Adipocyte (in vitro differentiated cells): Measurements from ENCODE around the gene RHBG.
"Not testable (repeated sequence)": the region's sequence is repeated elsewhere in the genome, so short reads cannot be mapped to it uniquely, and the experiment has no call there.

Experiments
- DNase-seq: peaks from one replicate; pipeline ENCODE4 v3.0.0-alpha.2; 2015; ENCODE audit warnings: low read depth
- H3K27me3 ChIP-seq: replicated peaks from 2 replicates; pipeline ENCODE4 v1.7.0; 2013; ENCODE audit warnings: mild to moderate bottlenecking, low read length, moderate library complexity; ENCODE audit not compliant: control insufficient read depth, insufficient read depth
- H3K36me3 ChIP-seq: 2 replicates; pipeline ENCODE4 v1.7.0; 2013; ENCODE audit warnings: low read length, mild to moderate bottlenecking, moderate library complexity; ENCODE audit not compliant: control insufficient read depth, insufficient read depth, severe bottlenecking
- H3K4me1 ChIP-seq: 2 replicates; pipeline ENCODE4 v1.7.0; 2013; ENCODE audit warnings: mild to moderate bottlenecking, low read length, moderate library complexity; ENCODE audit not compliant: control insufficient read depth, insufficient read depth
- H3K4me3 ChIP-seq: 2 replicates; pipeline ENCODE4 v1.7.0; 2013; ENCODE audit warnings: mild to moderate bottlenecking, low read length, moderate library complexity
- H3K9ac ChIP-seq: 2 replicates; pipeline ENCODE4 v1.7.0; 2013; ENCODE audit warnings: mild to moderate bottlenecking, low read length, moderate library complexity
- H3K9me3 ChIP-seq: 2 replicates; pipeline ENCODE4 v1.7.0; 2013; ENCODE audit warnings: mild to moderate bottlenecking, low read length, moderate library complexity; ENCODE audit not compliant: control insufficient read depth

RHBG gene

DNA sequence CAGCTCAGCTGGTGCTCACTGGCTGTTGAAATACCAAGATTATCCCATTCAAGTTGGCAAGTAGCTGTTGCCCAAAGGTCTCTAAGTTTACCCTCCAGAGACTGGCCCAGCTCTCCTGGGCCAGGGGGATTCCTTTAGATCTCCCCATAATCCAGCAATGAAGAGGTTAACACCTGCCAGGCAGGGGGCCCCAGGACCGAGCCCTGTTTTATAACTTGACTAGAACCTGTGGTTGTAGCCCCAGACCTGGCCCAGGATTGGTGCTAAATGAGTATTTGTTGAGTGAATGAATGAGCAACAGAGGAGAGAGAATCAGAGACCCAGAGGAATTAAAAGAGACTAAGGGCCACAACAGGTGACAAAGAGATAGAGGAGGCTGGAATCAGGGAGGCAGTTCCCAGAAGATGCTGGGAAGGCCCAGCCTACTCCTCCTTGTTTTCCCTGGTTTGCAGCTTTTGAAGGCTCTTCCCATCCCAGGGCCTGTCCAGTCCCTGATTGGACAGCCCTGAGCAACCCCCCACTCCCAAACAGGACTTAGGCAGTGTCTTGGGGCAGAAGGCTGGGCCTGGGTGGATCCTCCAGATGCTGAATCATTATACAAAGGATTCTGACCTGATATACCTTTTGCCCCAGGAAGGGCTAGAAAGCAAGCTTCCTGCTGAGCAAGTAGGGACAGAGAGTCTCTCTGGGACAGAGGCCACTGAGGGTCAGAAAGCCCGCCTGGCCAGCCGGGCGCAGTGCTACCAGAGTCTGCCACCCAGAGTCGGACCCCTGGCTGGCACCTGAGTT lies 2.4 kb upstream of the RHBG start:
- Histone ChIP-seq H3K36me3 (no peaks in the 10 kb centered on the region), H3K4me3 (no peak overlapping the region), H3K4me1 (peaks cover 4% of the 10 kb centered on the region), H3K27me3 (peaks cover 44% of the 10 kb centered on the region), H3K9me3 (peaks cover 5% of the 10 kb centered on the region), H3K9ac (no peak overlapping the region)
- no peak for DNase-seq

DNA sequence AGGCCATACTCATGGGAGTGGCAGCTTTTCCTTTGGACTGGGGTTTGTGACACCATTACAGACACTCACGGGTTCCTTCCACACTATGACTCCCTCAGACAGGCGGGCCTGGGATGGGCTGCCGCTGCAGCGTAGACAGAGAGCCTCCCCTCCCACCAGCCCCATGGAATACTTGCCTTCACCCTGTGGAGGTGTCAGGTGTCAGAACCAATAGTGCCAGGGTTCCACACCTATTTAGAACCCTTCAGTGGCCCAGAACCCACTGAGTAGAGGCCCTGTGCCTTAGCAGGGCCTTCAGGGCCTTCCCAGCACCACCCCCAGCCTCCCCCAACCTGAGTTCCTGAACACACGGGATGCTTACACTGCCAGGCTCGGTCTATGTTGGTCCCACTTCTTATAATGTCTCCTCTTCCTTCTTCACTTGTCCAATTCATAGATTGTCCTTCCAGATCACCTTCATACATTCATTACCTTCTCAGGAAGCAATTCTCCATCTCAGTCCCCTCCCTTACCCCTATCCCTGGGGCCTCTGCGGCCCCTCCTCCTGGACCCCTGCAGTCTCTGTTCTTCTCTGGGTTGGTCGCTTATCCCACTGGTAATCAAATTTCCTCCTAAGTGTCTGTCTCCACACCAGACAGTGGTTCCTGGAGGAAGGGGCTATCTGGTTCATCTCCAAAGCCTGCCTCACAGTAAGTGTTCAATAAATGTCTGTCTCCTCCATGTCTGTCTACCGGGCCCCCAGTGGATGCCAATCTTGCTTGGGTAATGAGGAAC lies 1.4 kb upstream of the RHBG start:
- no peak overlapping the region for H3K9ac ChIP-seq
- H3K4me3 ChIP-seq = no peak overlapping the region
- H3K9me3 ChIP-seq = peaks cover 5% of the 10 kb centered on the region
- H3K27me3 ChIP-seq = peaks cover 44% of the 10 kb centered on the region
- H3K36me3 ChIP-seq = no peaks in the 10 kb centered on the region
- H3K4me1 ChIP-seq = peaks cover 11% of the 10 kb centered on the region
- no peak for DNase-seq

DNA sequence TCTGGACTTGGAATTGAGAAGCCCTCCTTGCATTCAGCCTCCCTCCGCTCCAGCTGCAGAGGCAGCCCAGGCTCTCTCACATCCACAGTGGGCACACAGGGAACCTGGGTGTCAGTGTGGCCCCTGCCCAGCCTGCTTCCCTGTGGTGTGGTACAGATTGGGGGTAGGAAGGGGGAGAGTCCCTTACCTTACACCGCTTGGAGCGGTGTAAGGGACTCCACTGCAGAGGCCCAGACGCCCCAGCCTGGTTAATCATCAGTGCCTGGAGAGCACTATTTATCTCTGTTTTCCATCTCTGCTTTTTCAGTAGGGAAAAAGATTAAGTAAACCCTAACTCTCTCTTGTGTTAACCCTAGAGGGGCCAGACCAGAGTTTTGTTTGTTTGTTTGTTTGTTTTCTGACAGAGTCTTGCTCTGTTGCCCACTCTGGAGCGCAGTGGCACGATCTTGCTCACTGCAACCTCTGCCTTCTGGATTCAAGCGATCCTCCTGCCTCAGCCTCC lies 803 bp upstream of the RHBG start:
- DNase-seq = no peak
- Histone ChIP-seq H3K36me3 (no peaks in the 10 kb centered on the region), H3K9ac (no peak overlapping the region), H3K27me3 (peaks cover 44% of the 10 kb centered on the region), H3K9me3 (peaks cover 5% of the 10 kb centered on the region), H3K4me1 (peaks cover 11% of the 10 kb centered on the region), H3K4me3 (no peak overlapping the region)

DNA sequence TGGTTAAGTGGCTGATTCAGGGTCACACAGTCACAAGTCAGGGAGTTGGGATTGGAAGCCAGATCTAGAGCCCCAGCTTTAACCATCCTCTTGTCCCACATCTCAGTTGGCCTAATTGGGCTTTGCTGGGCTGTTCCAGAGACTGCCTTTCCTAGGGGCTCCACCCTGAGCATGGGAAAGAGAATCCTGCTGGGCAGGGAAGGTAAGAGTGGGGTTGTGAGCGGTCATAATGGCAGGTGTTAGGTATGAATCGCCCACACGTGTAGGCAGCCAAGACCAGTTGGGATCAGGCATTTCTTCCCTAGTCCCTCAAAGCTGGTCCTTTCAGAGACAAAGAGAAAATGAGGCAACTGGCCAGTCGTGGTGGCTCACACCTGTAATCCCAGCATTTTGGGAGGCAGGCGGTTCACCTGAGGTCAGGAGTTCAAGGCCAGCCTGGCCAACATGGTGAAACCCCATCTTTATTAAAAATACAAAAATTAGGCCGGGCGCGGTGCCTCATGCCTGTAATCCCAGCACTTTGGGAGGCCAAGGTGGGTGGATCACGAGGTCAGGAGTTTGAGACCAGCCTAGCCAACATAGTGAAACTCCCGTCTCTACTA lies 775 bp downstream of the RHBG start:
- not testable (repeated sequence) for H3K36me3 ChIP-seq, H3K9me3 ChIP-seq, H3K9ac ChIP-seq, DNase-seq, H3K4me3 ChIP-seq
- Histone ChIP-seq H3K27me3 (peaks cover 32% of the 10 kb centered on the region), H3K4me1 (peaks cover 11% of the 10 kb centered on the region)

DNA sequence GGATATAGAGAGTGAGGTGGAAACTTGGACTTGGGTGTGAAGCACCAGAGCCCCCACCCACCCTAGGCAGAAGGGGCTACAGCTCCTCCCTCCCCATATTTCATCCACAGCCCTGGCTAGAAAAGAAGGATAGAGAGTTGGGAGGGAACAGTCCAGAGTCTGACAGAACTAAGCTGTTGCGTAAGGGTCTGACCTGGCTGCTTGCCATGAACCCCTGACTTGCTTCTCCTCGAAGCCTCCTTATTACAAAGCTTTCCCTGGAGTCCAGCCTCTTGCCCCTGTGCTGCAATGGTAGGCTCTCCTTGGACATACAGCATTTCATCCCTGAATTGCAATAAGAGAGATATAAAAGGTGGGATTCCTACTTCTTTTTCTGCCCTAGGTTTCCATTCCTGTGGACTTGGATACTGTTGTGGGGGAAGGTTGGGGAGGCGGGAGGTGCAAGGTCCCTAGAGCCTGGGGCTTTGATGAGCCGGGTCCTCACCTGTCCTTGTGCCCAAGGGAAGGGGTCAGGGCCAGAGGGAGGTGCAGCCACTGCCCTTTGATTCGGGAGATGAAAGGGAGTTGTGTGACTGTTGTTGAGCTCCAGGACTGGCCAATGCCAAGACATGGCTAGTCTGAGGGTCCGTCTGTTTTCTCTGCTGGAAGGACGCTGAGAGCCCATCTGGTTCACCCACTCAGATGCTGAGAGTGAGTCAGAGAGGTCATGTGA lies 2.7 kb downstream of the RHBG start:
- H3K4me1 ChIP-seq = peaks cover 20% of the 10 kb centered on the region
- DNase-seq = peak; percentile 65
- peaks cover 25% of the 10 kb centered on the region for H3K27me3 ChIP-seq

DNA sequence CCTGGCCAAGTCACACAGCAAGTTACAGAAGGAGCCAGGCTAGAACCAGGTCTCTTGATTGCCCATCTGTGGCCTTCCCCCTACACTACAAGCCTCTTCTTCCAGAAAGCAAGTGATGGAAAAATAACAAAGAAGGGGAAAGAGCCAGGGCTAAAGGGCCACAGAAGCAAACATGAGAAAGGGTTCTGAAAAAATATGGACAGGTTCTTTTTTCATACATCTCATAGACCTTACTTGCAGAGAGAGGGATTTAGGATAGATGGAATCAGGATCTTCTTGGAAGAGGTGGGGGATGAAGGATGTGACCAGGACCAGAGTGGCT lies 3.2 kb downstream of the RHBG start:
- H3K9ac ChIP-seq = no peak overlapping the region
- H3K4me1 ChIP-seq = peaks cover 20% of the 10 kb centered on the region
- H3K36me3 ChIP-seq = no peaks in the 10 kb centered on the region
- H3K9me3 ChIP-seq = no peaks in the 10 kb centered on the region
- no peak overlapping the region for H3K4me3 ChIP-seq
- peaks cover 20% of the 10 kb centered on the region for H3K27me3 ChIP-seq
- no peak for DNase-seq

More for the DNA sequence above, 2.7 kb downstream of the RHBG start:
- H3K4me3 ChIP-seq = no peak overlapping the region
- no peak overlapping the region for H3K9ac ChIP-seq
- H3K36me3 ChIP-seq = no peaks in the 10 kb centered on the region
- no peaks in the 10 kb centered on the region for H3K9me3 ChIP-seq

DNA sequence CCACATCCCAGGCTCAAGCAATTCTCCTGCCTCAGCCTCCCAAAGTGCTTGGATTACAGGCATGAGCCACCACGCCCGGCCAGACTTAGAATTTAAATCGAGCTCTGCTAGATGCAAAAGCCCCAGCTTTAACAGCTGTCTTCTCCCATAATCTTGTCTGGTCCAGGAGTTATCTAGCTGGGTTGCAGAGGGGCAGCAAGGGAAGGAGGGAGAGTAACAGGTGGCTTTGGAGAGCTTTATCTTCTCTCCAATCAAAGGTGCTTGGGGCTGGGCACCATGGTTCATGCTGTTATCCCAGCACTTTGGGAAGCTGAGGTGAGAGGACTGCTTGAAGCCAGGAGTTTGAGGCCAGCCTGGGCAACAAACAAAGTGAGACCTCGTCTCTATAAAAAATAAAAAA lies 3.9 kb downstream of the RHBG start:
- H3K36me3 ChIP-seq = no peaks in the 10 kb centered on the region
- H3K9me3 ChIP-seq = no peaks in the 10 kb centered on the region
- H3K9ac ChIP-seq = no peak overlapping the region
- peaks cover 20% of the 10 kb centered on the region for H3K4me1 ChIP-seq
- H3K27me3 ChIP-seq = peaks cover 18% of the 10 kb centered on the region
- H3K4me3 ChIP-seq = no peak overlapping the region
- DNase-seq = no peak

DNA sequence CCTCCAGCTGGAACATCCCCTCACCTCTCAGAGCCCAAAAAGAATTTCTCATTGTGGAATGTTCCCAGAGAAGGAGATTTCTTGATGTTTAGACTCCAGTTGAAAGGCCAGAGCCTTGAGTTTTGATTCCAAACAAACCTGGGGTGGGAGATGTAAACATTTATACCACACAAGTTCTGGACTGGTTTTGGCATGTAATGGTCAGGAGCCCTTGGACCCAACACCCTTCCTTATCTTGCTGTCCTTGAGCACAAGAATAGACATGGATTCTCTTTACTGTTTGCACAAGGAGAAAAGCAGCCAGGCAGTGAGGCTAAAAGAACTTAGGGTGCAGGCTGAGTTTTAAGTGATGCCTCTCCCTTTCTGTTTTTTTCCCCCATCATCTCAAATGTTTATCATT lies 4.5 kb downstream of the RHBG start:
- no peak for DNase-seq
- no peaks in the 10 kb centered on the region for H3K36me3 ChIP-seq
- H3K9me3 ChIP-seq = no peaks in the 10 kb centered on the region
- H3K4me1 ChIP-seq = peaks cover 20% of the 10 kb centered on the region
- peaks cover 13% of the 10 kb centered on the region for H3K27me3 ChIP-seq
- H3K9ac ChIP-seq = no peak overlapping the region
- H3K4me3 ChIP-seq = no peak overlapping the region

DNA sequence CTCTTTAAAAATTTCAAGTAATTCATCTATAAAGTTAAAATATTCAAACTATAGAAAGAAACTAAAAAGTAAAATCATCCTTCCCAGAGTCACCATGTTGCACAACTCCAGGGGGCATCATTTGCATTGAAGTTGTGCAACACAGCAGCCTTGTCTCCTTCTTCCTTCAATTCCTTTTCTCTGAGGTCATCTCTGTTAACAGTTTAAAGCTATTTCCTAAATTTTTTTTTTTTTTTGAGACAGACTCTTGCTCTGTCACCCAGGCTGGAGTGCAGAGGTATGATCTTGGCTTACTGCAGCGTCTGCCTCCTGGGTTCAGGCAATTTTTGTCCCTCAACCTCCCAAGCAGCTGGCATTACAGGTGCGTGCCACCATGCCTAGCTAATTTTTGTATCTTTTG lies 7.1 kb downstream of the RHBG start:
- H3K27me3 ChIP-seq = peaks cover 5% of the 10 kb centered on the region
- no peak overlapping the region for H3K4me3 ChIP-seq
- peak; percentile 52 for DNase-seq
- H3K9ac ChIP-seq = no peak overlapping the region
- no peaks in the 10 kb centered on the region for H3K36me3 ChIP-seq
- H3K9me3 ChIP-seq = no peaks in the 10 kb centered on the region
- H3K4me1 ChIP-seq = peaks cover 20% of the 10 kb centered on the region

DNA sequence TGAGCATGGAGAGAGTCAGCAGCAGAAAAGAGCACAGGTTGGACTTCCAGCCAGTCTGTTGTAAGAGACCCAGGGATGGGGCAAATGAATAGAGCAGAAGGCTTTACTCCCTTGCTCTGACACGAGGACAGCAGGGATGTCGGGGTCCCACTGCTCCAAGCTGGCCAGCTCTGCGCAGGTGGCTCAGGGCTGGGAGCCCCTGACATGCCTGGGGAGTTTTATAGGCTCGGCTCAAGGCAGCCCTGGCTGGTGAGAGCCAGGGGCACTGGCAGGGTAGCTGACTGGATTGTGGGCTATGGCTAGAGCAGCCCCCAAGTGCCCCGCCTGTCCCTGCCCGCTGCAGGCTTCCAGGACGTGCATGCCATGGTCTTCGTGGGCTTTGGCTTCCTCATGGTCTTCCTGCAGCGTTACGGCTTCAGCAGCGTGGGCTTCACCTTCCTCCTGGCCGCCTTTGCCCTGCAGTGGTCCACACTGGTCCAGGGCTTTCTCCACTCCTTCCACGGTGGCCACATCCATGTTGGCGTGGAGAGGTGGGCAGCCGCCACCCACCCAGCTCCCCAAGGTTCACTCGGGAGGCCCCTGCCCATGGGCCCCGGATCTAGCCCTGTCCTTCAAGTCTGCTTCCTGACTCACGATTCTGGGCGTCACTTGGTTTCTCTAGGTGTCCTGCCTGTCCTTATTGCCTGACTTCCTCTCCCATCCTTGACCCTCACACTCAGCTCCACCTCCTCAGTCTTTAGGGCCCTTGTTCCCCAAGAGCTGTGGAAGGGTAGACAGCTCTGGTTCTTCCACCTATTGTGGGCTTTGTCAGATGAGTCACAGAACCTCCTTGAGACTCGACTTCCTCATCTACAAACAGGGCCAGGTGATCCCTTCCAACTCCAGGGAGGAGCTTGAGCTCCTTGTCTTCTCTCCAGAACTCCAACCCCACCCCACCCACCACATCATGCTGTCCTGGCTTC lies 8.2 kb downstream of the RHBG start:
- Histone ChIP-seq H3K27me3 (peaks cover 11% of the 10 kb centered on the region), H3K4me1 (peaks cover 9% of the 10 kb centered on the region), H3K9ac (no peak overlapping the region), H3K9me3 (no peaks in the 10 kb centered on the region), H3K4me3 (no peak overlapping the region), H3K36me3 (no peaks in the 10 kb centered on the region)
- DNase-seq = no peak
